Neural cell (in vitro differentiated cells): ENCODE results near the gene CDK7. TPM values are rescaled to one million over a fixed set of nuclear protein-coding genes. Genes with fewer than 3 reads are reported as not detected.

ENCODE experiments used
- H2AFZ ChIP-seq: fragments of 200-600, 300-800 bp; sonication (generic), shearing (Covaris generic); 2 replicates; pipeline ENCODE4 v1.6.0; 2014; ENCODE audit warnings: low read depth, mild to moderate bottlenecking, antibody characterized with exemption, low read length, moderate library complexity
- H3F3A ChIP-seq: fragments of 200-600 bp; shearing (Covaris generic); 2 replicates; pipeline ENCODE4 v1.6.1; 2016; ENCODE audit warnings: mild to moderate bottlenecking, moderate library complexity, mixed read lengths, antibody characterized with exemption, low read length; ENCODE audit not compliant: insufficient read depth, poor library complexity, severe bottlenecking
- H3K27ac ChIP-seq: fragments of 200-600, 300-800 bp; sonication (generic), shearing (Covaris generic); 2 replicates; pipeline ENCODE4 v1.5.1; 2014; ENCODE audit warnings: mild to moderate bottlenecking, low read length, moderate library complexity
- H3K27me3 ChIP-seq: fragments of 300-800, 200-600 bp; sonication (generic), shearing (Covaris generic); 2 replicates; pipeline ENCODE4 v1.6.0; 2014; ENCODE audit warnings: mild to moderate bottlenecking, low read depth, low read length, moderate library complexity; ENCODE audit not compliant: insufficient read depth
- H3K36me3 ChIP-seq: fragments of 300-800, 200-600 bp; sonication (generic), shearing (Covaris generic); 2 replicates; pipeline ENCODE4 v1.5.1; 2014; ENCODE audit warnings: mild to moderate bottlenecking, antibody characterized with exemption, low read length, moderate library complexity; ENCODE audit not compliant: insufficient read depth
- H3K4me2 ChIP-seq: fragments of 300-800, 200-600 bp; sonication (generic), shearing (Covaris generic); 2 replicates; pipeline ENCODE4 v1.6.0; 2014; ENCODE audit warnings: mild to moderate bottlenecking, low read length
- H3K4me3 ChIP-seq: fragments of 300-800, 200-600 bp; sonication (generic), shearing (Covaris generic); 2 replicates; pipeline ENCODE4 v1.5.1; 2014; ENCODE audit warnings: mild to moderate bottlenecking, low read length, moderate library complexity
- H3K79me2 ChIP-seq: fragments of 200-600 bp; shearing (Covaris generic); replicated peaks from 2 replicates; pipeline ENCODE4 v1.6.0; 2014; ENCODE audit warnings: mild to moderate bottlenecking, low read length, moderate library complexity; ENCODE audit not compliant: insufficient read depth
- H3K9ac ChIP-seq: fragments of 300-800, 200-600 bp; sonication (generic), shearing (Covaris generic); 2 replicates; pipeline ENCODE4 v1.6.1; 2016; ENCODE audit warnings: mild to moderate bottlenecking, low read length, mixed read lengths
- H3K9me2 ChIP-seq: fragments of 200-600 bp; shearing (Covaris generic); 2 replicates; pipeline ENCODE4 v1.6.1; 2016; ENCODE audit warnings: mild to moderate bottlenecking, low read length, mixed read lengths; ENCODE audit not compliant: insufficient read depth
- H3K9me3 ChIP-seq: fragments of 200-600, 300-800 bp; sonication (generic), shearing (Covaris generic); 2 replicates; pipeline ENCODE4 v1.6.1; 2016; ENCODE audit warnings: mild to moderate bottlenecking, mixed run types, low read length, moderate library complexity, mixed read lengths
- H4K20me1 ChIP-seq: fragments of 200-600 bp; shearing (Covaris generic); 2 replicates; pipeline ENCODE4 v1.6.1; 2016; ENCODE audit warnings: mild to moderate bottlenecking, mixed run types; ENCODE audit not compliant: insufficient read depth
- CTCF ChIP-seq: fragments of 450-650 bp; IDR thresholded peaks from 2 replicates; pipeline ENCODE4 v1.5.1; 2014; ENCODE audit warnings: antibody characterized with exemption, mild to moderate bottlenecking, moderate library complexity; ENCODE audit not compliant: poor library complexity, severe bottlenecking
- EP300 ChIP-seq: fragments of 450-650 bp; conservative IDR thresholded peaks from 2 replicates; pipeline ENCODE4 v1.6.1; 2014; ENCODE audit warnings: antibody characterized with exemption, mild to moderate bottlenecking, moderate library complexity; ENCODE audit not compliant: poor library complexity, severe bottlenecking
- EZH2 ChIP-seq: fragments of 200-600, 300-800 bp; shearing (Covaris generic), sonication (generic); IDR thresholded peaks from 2 replicates; pipeline ENCODE4 v1.6.1; 2014; ENCODE audit warnings: antibody characterized with exemption, low read length, borderline replicate concordance, mild to moderate bottlenecking; ENCODE audit not compliant: insufficient read depth, poor library complexity, severe bottlenecking
- MXI1 ChIP-seq: fragments of 450-650 bp; conservative IDR thresholded peaks from 2 replicates; pipeline ENCODE4 v1.6.1; 2014; ENCODE audit warnings: antibody characterized with exemption, mild to moderate bottlenecking; ENCODE audit not compliant: poor library complexity, severe bottlenecking
- POLR2AphosphoS5 ChIP-seq: IDR thresholded peaks from 2 replicates; pipeline ENCODE4 v1.6.1; 2012
- RAD21 ChIP-seq: fragments of 450-650 bp; conservative IDR thresholded peaks from 2 replicates; pipeline ENCODE4 v1.6.1; 2014; ENCODE audit warnings: antibody characterized with exemption, mild to moderate bottlenecking, moderate library complexity
- REST ChIP-seq: IDR thresholded peaks from 2 replicates; pipeline ENCODE4 v1.6.1; 2012; ENCODE audit warnings: borderline replicate concordance
- SMC3 ChIP-seq: fragments of 450-650 bp; conservative IDR thresholded peaks from 2 replicates; pipeline ENCODE4 v1.6.1; 2014; ENCODE audit warnings: antibody characterized with exemption, mild to moderate bottlenecking, moderate library complexity; ENCODE audit not compliant: poor library complexity
- TAF1 ChIP-seq: IDR thresholded peaks from 2 replicates; pipeline ENCODE4 v1.6.1; 2012; ENCODE audit warnings: low read depth
- polyA plus RNA-seq: library from polyadenylated mRNA; depleted of rRNA; stranded (reverse); fragments of >200 nt; gene quantifications from 2 replicates; pipeline ENCODE4 v1.2.3, GENCODE V29; 2014

Gene CDK7
- polyA plus RNA-seq, 1 donor from 2014 or later = 44.2 TPM

- Histone ChIP-seq H3F3A (no peaks in the 10 kb centered on the region), H3K4me2 (no peak overlapping the region), H3K79me2 (no peaks in the 10 kb centered on the region), H3K36me3 (no peaks in the 10 kb centered on the region), H3K27me3 (no peaks in the 10 kb centered on the region), H4K20me1 (no peaks in the 10 kb centered on the region), H3K9me2 (no peaks in the 10 kb centered on the region), H3K4me3 (no peak overlapping the region), H3K9me3 (no peaks in the 10 kb centered on the region), H2AFZ (no peak overlapping the region), H3K9ac (no peak overlapping the region), H3K27ac (no peak overlapping the region)
- TF ChIP-seq TAF1 = no peak
- no peak for TF ChIP-seq MXI1
- TF ChIP-seq CTCF = no peak
Measured at GRCh38 chr5:69312459-69313160, 77.9 kb downstream of the CDK7 start.

GRCh38 chr5:69313428-69313827 is 78.7 kb downstream of the CDK7 start:
- Histone ChIP-seq H3K27ac (no peak overlapping the region), H3K27me3 (no peaks in the 10 kb centered on the region), H3K4me2 (no peak overlapping the region), H3K9me2 (no peaks in the 10 kb centered on the region), H3K9ac (no peak overlapping the region), H3K79me2 (no peaks in the 10 kb centered on the region), H3F3A (no peaks in the 10 kb centered on the region), H3K4me3 (no peak overlapping the region), H3K9me3 (no peaks in the 10 kb centered on the region), H3K36me3 (no peaks in the 10 kb centered on the region), H2AFZ (no peak overlapping the region), H4K20me1 (no peaks in the 10 kb centered on the region)
- TF ChIP-seq POLR2AphosphoS5 (no peak), REST (no peak), TAF1 (no peak), RAD21 (no peak), CTCF (no peak), MXI1 (no peak), EP300 (no peak), SMC3 (no peak), EZH2 (no peak)
